ENCODE results near the gene CPLX1.
"Not testable (repeated sequence)": the region's sequence is repeated elsewhere in the genome, so short reads cannot be mapped to it uniquely, and the experiment has no call there.

Gene CPLX1

DNA sequence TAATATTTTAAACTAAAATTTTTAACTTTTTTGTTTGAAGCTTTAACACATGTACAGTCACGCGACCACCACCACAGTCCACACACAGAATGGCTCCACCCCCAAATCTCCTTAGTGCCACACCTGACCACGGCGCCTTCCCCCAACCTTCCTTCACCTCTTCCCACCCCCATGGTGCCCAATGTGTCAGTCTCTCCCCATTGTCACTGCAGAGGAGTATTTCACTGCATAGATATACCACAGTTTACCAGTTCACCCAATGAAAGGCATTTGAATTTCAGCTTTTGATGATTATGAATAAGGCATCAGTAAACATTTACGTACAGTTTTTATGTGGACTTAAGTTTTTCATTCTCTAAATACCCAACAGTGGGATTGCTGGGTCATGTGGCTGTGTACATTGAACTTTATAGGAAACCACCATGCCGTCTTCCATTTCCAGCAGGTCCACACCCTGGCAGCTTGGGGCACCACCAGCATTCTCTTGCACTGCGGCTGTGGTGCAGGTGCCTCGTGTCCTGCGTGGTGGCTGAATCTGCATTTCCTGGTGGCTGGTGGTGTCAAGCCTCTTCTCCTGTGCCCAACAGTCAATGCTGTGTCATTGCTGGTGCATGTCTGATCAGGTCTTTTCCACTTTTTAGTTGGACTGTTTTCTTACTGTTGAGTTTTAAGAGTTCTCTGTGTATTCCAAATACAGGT is 49.0 kb downstream of the CPLX1 start:
- DNase-seq (ENCODE audit: low read depth, low spot score): no peak

DNA sequence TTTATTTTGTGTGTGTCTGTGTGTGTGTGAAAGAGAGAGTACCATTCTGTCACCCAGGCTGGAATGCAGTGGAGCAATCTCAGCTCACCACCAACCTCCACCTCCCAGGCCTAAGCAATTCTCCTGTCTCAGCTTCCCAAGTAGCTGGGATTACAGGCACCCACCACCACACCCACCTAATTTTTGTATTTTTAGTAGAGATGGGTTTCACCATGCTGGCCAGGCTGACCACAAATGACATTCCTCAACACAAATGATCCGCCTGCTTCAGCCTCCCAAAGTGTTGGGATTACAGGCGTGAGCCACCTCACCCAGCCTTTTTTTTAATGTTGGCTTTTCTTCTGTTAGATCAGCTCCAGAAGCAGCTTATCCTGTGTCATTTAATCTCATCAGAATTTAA is 50.4 kb downstream of the CPLX1 start:
- not testable (repeated sequence) for DNase-seq (ENCODE audit: low read depth, low spot score)

DNA sequence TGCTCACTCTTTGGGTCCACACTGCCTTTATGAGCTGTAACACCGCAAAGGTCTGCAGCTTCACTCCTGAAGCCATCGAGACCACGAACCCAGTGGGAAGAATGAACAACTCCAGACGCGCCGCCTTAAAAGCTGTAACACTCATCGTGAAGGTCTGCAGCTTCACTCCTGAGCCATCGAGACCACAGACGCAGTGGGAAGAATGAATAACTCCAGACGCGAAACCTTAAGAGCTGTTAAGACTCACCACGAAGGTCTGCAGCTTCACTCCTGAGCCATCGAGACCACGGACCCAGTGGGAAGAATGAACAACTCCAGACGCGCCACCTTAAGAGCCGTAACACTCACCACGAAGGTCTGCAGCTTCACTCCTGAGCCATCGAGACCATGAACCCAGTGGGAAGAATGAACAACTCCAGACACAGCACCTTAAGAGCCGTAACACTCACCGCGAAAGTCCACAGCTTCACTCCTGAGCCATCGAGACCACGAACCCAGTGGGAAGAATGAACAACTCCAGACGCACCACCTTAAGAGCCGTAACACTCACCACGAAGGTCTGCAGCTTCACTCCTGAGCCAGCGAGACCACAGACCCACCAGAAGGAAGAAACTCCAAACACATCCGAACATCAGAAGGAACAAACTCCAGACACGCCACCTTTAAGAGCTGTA is 51.4 kb downstream of the CPLX1 start:
- DNase-seq (ENCODE audit: low read depth, low spot score): not testable (repeated sequence)

DNA sequence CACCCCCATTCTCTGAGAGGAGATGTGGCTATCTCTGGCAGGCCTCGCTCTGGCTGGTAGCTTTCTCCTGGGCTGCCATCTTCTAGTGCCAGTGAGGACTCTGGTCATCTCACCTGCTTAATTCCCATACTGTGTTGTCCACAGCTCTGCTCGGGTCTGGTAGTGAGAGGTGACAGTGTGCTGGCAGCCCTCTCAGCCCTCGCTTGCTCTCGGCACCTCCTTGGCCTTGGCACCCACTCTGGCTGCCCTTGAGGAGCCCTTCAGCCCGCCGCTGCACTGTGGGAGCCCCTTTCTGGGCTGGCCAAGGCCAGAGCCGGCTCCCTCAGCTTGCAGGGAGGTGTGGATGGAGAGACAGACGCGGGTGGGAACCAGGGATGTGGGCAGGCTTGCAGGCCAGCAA is 52.7 kb downstream of the CPLX1 start:
- DNase-seq (ENCODE audit: low read depth, low spot score): no peak

DNA sequence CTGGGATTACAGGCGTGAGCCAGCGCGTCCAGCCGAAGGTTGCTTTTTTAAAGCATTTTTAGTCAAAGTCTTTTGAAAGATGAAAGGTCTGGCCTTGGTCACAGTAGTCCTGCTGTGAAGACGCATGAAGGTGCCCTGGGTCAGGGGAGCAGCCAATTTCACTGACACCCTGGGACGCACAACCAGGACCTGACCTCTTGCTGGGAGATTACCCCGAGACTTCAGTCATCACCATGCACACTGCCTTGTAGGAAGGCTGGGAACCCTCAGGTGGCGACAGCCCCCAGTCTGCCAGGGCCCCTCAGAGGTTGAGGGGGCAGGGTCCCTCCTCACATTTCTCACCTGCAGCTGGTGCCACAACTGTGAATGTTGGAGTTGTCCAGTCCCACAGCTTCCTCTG is 53.2 kb downstream of the CPLX1 start:
- DNase-seq (ENCODE audit: low read depth, low spot score): no peak

DNA sequence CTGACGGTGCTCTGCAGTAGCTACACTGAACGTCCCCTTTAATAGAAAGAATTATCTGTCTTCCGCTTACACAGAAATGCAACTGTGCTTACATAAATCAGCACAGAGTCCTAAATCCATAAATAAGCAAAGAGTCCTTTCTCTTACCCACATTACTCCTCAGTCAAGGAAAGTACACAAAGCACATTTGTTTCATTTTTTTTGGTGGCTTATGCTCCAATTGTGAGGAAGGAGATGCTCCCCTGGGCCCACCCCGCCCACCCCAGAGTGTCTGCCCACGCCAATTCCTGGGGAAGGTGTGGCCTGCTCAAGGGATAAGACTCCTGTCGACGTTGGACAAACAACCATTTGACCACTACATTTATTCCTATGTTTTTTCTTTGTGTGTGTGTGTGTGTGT is 53.8 kb downstream of the CPLX1 start:
- DNase-seq (ENCODE audit: low read depth, low spot score): no peak

DNA sequence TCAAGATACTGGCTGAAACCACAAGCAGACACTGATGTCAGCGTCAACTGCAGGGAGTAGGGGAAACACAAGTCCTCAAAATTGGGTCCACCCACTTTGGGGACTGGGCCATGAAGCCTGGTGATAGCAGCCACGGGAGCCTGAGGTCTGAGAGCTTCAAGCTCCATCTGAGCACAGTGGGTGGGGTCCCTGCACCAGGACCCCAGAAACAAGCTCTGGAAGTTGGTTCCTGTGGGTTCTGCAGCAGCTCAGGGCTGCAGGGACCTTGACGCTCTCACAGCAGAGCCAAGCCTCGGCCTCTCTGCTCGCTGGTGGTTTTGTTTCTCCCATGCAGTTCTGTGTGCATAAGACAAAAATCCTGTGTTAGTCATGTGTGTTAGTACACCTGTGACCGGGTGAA is 54.5 kb downstream of the CPLX1 start:
- no peak for DNase-seq (ENCODE audit: low read depth, low spot score)

DNA sequence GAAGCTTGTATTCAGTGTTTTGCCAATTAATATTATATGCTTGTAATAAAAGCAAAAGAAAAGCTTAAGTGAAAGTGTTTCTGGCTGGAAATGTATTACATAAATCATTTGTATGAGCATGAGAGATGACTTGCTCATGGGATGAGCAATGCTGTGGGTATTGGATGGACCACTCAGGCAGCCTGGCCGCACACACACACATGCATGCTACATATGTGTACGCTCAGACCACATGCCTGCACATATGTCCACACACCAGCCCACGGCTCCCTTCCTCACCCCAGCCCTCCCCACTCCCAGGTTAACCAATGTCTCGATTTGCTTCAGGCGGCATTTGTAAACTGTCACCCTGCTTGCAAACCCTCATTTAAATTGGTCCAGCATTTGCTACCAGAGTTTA is 55.9 kb downstream of the CPLX1 start:
- no peak for DNase-seq (ENCODE audit: low read depth, low spot score)

DNA sequence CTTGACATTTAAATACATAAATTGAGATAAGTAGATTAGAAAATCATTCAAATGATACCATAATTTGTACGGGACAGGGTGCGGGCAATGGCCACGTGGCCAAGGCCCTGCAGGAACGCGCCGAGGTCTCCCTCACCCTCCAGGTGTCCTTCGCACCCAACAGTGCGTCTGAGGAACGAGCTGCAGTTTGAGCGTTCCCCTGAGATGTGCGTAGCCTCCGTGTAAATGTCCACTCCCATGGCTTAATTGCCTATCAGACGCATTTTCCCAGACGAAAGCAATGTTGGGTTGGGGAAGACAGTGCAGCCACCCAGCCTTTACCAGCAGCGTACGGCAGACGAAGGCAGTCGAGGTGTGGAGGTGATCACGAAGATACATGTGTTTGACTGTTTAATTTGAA is 56.4 kb downstream of the CPLX1 start:
- no peak for DNase-seq (ENCODE audit: low read depth, low spot score)

DNA sequence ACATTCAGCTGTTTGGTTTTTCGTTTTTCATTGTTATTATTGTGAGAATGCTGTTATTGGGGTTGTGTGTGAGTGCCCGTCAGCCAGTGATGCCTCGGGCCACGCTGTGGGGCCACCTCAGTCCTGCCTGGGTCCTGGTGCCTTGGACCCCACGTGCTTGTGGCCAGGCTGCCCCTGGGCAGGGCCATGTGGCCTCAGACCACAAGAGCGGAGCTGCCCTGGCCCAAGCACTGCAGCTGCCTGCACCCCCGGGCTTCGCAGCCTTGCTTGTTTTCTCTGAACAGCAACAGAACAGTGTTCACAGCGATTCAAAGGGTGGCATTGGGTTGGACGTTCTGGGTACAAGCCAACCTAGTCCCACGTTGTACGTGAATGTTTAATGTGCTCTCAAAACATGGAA is 56.9 kb downstream of the CPLX1 start:
- no peak for DNase-seq (ENCODE audit: low read depth, low spot score)

DNA sequence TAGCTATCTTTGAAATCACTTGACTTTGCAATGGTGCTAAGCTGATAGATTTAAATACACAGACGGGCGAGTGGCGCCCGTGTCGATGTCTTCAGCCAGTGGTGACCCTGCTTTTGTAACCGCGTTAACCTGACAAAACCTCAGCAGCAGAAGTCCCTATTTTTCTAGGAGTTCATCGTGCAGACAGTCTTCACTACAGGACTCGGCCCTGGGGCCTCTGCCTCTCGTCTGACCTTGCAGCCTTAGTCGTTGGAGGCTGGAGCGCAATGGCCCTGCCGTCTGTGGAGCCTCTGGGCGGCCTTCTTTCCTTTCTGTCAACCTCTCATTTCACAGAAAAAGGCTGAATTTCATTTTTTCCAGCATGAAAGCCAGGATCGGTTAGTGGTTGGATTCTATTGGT is 57.9 kb downstream of the CPLX1 start:
- no peak for DNase-seq (ENCODE audit: low read depth, low spot score)

DNA sequence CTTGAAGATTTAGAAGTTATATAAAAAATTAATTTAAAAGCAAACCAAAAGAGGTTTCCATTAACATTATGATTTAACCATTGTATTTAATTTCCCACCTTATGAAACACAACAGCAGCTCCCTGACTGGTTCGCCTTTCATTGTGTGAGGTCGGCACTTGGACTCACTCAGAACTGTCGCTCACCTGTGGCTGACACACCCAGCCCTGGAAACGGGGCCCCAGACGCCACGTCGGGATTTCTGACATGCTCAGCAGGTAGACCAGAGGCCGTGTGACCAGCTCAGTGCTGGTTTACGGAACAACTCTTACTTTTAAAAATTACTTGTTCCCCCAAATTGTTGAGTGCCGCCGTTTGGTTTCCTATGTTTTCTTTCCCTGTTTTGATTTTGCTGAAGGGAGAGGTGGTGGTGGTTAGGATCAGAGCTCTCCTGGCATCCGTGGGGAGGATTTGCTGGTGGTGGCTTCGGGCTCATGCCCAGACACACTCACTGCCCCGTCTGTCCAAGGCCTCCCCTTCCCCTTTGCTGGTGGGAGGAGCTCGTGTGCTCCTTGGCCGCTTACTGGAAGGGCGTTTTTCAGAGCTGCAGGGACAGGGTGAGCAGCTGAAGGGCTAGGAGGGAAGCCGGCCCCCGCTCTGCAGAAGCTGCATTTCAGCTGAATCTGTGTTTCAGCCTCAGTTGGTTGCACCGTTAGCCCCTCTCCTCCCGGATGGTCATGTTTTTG is 59.2 kb downstream of the CPLX1 start:
- no peak for DNase-seq (ENCODE audit: low read depth, low spot score)

DNA sequence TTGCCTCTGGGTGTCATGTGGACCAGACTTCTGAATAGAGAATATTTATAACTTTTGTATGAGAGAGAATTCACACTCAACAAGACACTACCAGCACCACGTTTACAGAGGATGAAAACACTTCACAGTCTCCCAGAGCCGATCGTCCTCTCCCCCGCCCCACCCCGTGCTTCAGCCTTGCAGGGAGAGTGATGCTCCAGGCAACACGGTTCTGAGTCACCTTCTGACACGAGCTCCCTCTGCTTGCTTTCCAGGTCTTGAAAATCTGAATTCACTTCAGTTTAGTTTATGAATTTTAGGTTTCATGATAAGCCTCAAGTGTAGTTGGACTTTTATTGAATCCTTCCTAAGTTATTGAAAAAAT is 59.8 kb downstream of the CPLX1 start:
- no peak for DNase-seq (ENCODE audit: low read depth, low spot score)

DNA sequence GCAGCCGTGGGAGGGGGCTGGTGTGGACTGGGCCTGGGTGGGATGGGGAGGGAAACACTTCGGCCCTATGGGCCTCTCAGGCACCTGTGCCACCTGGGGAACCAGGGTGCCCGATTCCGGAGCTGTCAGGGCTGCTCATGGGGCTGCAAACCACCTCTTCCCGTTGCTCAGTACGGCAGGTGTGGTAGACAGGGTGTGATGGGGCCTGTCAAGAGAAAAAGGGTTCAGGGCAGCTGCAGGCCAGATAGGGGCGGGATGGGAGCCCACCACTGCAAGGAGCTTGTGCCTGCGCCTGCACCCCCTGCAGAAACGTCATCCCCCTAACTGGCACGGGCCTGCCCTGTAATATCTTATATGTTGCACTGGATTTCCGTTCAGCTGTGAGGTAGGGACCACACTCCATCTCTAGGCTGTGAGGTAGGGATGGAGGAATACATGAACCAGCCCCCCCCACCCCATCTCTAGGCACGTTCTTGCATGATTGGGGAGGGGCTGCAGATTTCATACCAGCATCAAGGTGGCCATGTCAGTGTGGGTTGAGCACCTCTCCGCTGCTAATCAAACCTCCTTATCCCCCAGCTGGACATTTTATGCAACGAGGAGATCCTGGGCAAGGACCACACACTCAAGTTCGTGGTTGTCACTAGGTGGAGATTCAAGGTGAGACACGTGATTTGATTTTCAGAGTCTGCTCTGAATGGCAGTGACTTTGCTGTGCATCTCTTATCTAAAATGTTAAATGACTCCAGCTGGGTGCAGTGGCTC is 61.3 kb downstream of the CPLX1 start:
- DNase-seq (ENCODE audit: low read depth, low spot score): no peak

DNA sequence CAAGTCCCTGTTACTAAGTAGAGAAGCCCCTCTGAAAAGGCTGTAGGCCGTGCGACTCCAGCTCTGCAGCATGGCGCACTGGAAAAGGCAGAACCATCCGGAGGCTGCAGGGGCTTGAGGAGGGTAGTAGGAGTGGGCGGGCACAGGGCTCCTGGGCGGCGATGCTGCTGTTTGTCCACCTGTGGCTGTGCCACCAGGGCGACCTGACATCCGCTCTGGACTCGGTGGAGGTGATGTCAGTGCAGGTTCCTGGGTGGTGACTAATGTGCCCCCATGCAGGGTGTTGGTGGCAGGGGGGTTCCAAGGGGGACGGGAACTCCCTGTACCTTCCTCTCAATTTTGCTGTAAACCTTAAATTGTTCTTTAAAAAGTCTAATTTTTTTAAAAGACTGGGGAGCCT is 62.0 kb downstream of the CPLX1 start:
- no peak for DNase-seq (ENCODE audit: low read depth, low spot score)

DNA sequence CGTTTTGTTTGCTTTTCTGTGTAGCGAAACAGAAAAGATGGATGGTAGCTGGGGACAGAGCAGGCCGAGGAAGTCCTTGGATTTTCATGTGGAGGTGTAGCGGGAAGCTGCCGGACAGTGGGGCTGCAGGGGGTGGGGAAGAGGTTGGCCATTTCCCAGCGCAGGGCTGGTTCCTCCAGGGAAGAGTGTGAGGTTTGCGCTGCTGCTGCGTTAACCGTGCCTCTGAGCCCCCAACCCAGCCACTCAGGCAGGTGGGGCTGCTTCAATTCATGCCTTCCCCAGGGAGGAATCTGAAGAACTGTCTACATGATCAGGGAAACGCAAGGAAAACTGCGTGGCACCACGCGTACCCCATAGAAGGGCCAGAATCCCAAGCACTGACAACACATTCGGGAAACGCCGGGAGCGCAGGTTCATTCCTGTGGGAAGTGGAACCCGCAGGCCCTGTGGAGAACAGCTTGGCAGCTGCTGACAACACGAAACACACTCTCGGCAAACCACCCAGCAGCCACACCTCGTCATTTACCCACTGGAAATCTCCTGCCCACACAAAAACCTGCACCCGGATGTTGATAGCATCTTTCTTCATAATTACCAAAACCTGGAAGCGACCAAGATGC is 62.6 kb downstream of the CPLX1 start:
- no peak for DNase-seq (ENCODE audit: low read depth, low spot score)

DNA sequence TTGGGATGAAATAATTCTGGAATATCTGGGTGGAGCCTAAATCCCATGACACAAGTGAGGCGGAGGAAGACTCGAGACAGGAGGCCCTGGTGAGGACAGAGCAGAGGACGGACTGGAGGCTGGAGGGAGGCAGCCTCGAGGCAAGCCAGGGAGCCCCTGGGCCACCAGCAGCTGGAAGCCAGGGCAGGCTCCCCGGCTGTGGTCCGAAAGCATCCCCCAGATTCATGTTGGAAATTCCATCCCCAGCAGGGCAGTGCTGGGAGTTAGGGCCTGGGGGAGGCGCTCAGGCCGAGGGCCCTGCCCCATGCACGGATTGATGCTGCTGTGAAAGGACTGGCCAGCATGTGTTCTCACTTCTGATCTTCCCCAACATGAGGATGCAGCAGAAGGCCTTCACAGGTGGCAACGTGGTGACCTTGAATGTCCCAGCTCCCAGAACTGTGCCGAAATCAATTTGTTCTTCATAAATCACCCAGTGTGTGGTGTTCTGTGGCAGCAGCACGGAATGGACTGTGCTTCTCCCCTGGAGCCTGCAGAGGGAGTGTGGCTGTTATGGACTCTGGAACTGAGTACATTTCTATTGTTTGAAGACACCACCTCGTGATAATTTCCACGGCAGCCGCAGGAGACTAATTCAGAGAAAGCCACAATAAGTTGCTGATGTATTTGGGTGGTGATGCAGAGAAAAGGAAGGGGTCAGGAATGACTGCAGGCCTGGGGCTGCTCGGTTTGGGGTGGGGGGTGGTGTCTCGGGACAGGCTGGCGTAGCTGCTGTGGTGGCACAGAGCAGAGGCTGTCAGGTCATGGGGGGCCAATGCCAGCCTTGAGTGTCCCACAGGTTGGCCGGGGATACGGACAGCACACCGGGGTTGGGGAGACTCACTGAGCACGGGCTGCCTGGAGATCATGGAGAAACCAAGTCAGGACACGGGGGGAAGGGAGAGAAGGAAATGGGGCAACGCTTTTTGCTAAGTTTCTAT is 63.4 kb downstream of the CPLX1 start:
- DNase-seq (ENCODE audit: low read depth, low spot score): no peak

DNA sequence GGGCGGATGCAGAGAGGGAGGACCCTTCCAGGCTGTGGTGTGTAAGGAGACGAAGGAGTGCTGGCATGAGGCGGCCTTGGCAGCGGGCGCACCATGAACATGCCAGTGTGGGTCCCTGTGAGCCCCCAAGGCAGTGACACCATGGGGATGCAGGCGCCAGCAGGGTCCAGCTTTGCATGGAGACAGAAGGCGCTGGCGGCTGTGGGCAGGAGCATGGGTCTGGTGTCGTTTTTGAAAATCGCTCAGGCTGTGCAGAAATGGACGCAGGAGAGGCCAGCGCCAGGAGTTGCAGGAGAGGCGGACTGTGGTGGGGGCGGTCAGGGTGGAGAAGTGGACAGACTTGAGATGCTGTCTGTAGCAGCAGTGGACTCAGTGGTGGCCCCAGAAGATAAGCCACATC is 64.2 kb downstream of the CPLX1 start:
- DNase-seq (ENCODE audit: low read depth, low spot score): no peak

DNA sequence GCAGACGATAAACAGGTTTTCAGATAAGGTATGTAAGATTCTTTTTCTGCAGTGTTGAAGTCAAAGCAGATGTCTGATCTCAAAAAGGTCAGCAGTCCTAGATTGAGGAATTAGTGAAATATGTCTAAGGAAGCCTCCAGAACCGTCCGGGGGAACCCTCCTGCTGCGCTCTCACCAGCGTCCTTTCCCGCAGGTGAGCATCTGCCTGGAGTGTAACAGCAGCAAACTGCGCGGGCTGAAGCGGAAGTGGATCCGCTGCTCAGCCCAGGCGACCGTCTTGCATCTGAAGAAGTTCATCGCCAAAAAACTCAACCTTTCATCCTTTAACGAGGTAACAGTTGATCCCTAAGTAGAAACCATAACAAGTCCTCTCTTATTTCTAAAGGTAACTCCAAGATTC is 64.8 kb downstream of the CPLX1 start:
- no peak for DNase-seq (ENCODE audit: low read depth, low spot score)

DNA sequence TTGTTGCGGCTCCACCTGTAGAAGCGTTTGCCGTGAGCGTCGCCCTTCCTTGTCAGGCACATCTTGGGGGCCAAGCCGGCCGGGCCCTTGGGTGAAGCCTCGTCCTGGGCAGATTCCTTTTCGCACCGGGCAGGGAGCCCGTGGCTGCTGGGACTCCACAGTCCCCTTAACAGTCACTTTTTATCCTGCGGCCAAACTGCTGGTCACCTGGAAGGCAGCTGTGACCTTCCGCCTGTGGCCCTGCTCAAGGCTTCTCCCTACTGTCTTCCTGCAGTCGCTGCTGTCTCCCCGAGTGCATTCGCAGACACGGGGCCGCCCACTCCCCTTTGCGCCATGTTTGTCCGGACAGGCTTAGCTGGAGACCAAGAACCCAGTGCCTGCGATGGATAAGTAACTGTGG is 65.3 kb downstream of the CPLX1 start:
- no peak for DNase-seq (ENCODE audit: low read depth, low spot score)

DNA sequence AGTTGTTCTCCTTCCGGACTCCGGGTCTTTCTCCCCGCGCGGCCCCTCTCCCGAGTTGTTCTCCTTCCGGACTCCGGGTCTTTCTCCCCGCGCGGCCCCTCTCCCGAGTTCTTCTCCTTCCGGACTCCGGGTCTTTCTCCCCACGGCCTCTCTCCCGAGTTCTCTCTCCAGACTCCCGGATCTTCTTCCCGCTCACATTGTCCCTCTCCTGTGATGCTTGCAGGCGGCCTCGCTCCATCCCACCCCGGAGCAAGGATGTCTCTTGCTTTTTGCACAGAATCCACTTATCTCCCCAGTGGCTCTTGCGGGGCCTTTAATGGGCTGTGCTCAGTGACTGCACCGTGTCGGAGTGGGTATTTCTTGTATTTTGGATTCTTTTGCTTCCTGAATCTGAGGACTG is 66.1 kb downstream of the CPLX1 start:
- DNase-seq (ENCODE audit: low read depth, low spot score): not testable (repeated sequence)
